Lower leg skin (tissue), 3 donors: ENCODE measurements around the gene AP4M1.

ENCODE experiments used
- POLR2A ChIP-seq, 2 donors: fragments of 450-650 bp; IDR thresholded peaks; one replicate each; pipeline ENCODE4 v1.6.1; 2016 to 2017; ENCODE audit warnings: antibody characterized with exemption in 2 of 2, mild to moderate bottlenecking in 1 of 2, moderate library complexity in 1 of 2
- TF ChIP-seq, protein P1 (sequence below), 3 donors: fragments of 450-650 bp; IDR thresholded peaks; one replicate each; pipeline ENCODE4 v1.5.1; 2016; ENCODE audit warnings: antibody characterized with exemption in 3 of 3, mild to moderate bottlenecking in 3 of 3, moderate library complexity in 2 of 3

DNA sequence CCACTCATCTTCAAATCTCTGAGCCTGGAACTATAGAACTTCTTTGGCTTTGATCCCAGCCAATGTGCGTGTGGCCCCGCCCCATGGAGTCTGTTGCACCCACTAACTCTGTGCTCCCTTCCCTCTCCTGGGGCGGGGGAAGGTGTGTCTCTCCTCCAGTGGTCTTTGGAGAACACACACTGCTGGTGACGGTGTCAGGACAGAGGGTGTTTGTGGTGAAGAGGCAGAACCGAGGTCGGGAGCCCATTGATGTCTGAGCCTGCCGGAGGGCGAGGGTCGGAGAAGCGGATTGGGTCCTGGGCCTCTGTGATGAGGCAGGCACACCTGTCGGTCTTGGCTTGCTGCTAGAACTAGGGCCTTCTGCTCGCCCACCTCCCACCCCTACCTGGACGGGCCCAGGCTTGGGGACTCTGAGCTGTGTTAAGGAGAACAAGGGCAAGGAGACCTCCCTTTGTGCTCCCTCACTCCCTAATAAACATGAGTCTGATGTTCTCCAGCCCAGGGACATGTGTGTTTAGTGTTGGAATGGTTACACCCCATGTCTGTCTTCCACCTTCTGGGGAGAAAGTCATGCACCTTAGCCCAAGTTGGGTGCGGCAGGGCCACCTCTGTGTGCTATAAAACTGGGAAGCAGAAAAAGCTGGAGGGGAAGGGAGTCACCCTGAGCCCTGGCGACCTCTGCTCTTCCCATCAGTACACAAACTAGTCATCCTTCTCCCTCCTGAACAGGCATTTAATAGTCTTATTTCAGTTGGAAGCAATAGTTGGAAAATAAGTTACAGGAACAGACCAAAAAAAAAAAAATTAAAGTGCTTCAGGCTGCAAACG is 52.5 kb downstream of the AP4M1 start:
- TF ChIP-seq, protein P1, sequence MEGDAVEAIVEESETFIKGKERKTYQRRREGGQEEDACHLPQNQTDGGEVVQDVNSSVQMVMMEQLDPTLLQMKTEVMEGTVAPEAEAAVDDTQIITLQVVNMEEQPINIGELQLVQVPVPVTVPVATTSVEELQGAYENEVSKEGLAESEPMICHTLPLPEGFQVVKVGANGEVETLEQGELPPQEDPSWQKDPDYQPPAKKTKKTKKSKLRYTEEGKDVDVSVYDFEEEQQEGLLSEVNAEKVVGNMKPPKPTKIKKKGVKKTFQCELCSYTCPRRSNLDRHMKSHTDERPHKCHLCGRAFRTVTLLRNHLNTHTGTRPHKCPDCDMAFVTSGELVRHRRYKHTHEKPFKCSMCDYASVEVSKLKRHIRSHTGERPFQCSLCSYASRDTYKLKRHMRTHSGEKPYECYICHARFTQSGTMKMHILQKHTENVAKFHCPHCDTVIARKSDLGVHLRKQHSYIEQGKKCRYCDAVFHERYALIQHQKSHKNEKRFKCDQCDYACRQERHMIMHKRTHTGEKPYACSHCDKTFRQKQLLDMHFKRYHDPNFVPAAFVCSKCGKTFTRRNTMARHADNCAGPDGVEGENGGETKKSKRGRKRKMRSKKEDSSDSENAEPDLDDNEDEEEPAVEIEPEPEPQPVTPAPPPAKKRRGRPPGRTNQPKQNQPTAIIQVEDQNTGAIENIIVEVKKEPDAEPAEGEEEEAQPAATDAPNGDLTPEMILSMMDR (IDR thresholded peaks at IDR 0.05) = no peak
- TF ChIP-seq POLR2A (IDR thresholded peaks at IDR 0.05) = no peak
